ENCODE results near the gene GNAI3. TPM values are rescaled to one million over a fixed set of nuclear protein-coding genes. Genes with fewer than 3 reads are reported as not detected.

GNAI3 gene
- total RNA-seq, 4 donors from 2014 or later, result 8.2 to 15.1 (median 11.6) TPM

- Histone ChIP-seq H3K4me1 (peaks cover 0 to 15% (median 7%) of the 10 kb centered on the region in 3 donors), H3K27ac (no peak overlapping the region), H3K4me3 (peak overlapping the region in 1 of 4 donors; percentile 29), H3K27me3 (no peaks in the 10 kb centered on the region), H3K9me3 (no peaks in the 10 kb centered on the region), H3K36me3 (no peaks in the 10 kb centered on the region)
- intact Hi-C loops (cut with DNase I), result loop anchor here (5.0 kb wide), 2 partner anchors 129 to 339 kb away; partner anchors contain the start of gene AHCYL1
- 67 to 76% methylated on average over 9 to 15 of the region's 32 CpGs for WGBS, 2 donors
- DNase-seq, result no peak
- TF ChIP-seq CTCF (IDR thresholded peaks at IDR 0.05) (peak; percentile 90 to 96 (median 92)), POLR2A (IDR thresholded peaks at IDR 0.05) (no peak)
Observed at GRCh38 chr1:109643385-109644230, 95.2 kb downstream of the GNAI3 start.

DNA sequence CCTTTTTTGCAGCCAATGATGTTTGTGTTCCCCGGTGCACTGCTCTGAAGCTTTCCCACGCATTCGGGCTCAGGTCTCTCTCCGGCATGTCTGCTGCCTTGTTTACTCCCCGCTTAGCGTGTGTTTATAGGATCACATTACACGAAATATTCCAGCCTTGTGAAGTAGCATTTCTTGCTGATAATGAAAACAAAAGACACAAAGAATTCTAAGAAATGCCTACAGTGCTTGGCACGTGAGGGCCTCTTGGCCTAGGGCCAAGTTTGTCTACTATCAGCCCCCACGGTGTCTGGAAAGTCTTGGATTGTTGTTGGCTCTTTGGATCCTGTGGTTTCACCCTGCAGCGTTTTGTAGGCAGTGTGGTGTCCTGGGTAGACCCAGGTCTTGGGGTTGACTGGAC lies 96.3 kb downstream of the GNAI3 start:
- Histone ChIP-seq H3K4me3 (no peak overlapping the region), H3K9me3 (no peaks in the 10 kb centered on the region), H3K27ac (no peak overlapping the region), H3K27me3 (no peaks in the 10 kb centered on the region), H3K4me1 (peaks cover 0 to 15% (median 7%) of the 10 kb centered on the region in 3 donors), H3K36me3 (no peaks in the 10 kb centered on the region)
- intact Hi-C loops (cut with DNase I), result loop anchor here (5.0 kb wide), 2 partner anchors 128 to 338 kb away; partner anchors contain the start of gene AHCYL1
- no CpG with 5 or more reads among the region's 10 CpGs for WGBS, 2 donors
- DNase-seq, result no peak
- TF ChIP-seq POLR2A (IDR thresholded peaks at IDR 0.05), result no peak
- TF ChIP-seq CTCF (IDR thresholded peaks at IDR 0.05), result no peak

DNA sequence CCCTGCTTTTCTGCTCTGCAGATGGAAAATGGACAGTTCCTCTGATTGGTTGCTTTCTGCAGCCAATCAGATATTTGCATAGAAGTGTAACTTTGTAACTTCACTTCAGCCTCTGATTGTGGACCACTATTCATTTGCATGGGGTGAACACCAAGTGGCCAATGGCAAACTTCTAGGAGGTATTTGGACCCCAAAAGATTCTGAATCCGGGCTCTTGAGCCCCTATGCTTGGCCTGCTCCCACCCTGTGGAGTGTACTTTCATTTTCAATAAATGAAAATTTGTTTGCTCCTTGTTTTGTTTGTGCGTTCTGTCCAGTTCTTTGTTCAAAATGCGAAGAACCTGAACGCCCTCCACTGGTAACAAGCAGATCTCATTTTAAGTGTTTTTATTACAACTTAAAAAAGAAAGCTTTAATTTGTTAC lies 101.1 kb downstream of the GNAI3 start:
- intact Hi-C loops (cut with DNase I), result no loop called here
- no peak overlapping the region for H3K27ac ChIP-seq
- TF ChIP-seq CTCF (IDR thresholded peaks at IDR 0.05), result peak in 3 of 6 experiments; percentile 4 to 10 (median 10)
- no peak for TF ChIP-seq POLR2A (IDR thresholded peaks at IDR 0.05)
- H3K4me1 ChIP-seq, result peaks cover 0 to 11% (median under 1%) of the 10 kb centered on the region in 3 donors
- no peak for DNase-seq
- no peaks in the 10 kb centered on the region for H3K36me3 ChIP-seq
- no peaks in the 10 kb centered on the region for H3K27me3 ChIP-seq
- peak overlapping the region in 2 of 4 donors; percentile 15 to 43 for H3K4me3 ChIP-seq
- WGBS, 2 donors, result 50 to 68% methylated on average over 4 of the region's 4 CpGs
- H3K9me3 ChIP-seq, result no peaks in the 10 kb centered on the region

GRCh38 chr1:109650609-109651008 lies 102.2 kb downstream of the GNAI3 start:
- H3K4me1 ChIP-seq, result peaks cover 0 to 22% (median 11%) of the 10 kb centered on the region in 3 donors
- 81 to 83% methylated on average over 3 of the region's 3 CpGs for WGBS, 2 donors
- no peak overlapping the region for H3K4me3 ChIP-seq
- intact Hi-C loops (cut with DNase I), result no loop called here
- H3K27me3 ChIP-seq, result no peaks in the 10 kb centered on the region
- no peak for TF ChIP-seq CTCF (IDR thresholded peaks at IDR 0.05)
- no peak for TF ChIP-seq POLR2A (IDR thresholded peaks at IDR 0.05)
- H3K27ac ChIP-seq, result no peak overlapping the region
- H3K9me3 ChIP-seq, result no peaks in the 10 kb centered on the region
- no peak for DNase-seq
- H3K36me3 ChIP-seq, result no peaks in the 10 kb centered on the region

GRCh38 chr1:109652402-109652801 lies 104.0 kb downstream of the GNAI3 start:
- H3K27ac ChIP-seq, result no peak overlapping the region
- H3K9me3 ChIP-seq, result no peaks in the 10 kb centered on the region
- H3K4me3 ChIP-seq, result no peak overlapping the region
- DNase-seq, result no peak
- no peaks in the 10 kb centered on the region for H3K36me3 ChIP-seq
- H3K4me1 ChIP-seq, result peaks cover 0 to 36% (median 16%) of the 10 kb centered on the region in 3 donors
- WGBS, 2 donors, result 66 to 74% methylated on average over 2 of the region's 2 CpGs
- intact Hi-C loops (cut with DNase I), result no loop called here
- TF ChIP-seq CTCF (IDR thresholded peaks at IDR 0.05) (no peak), POLR2A (IDR thresholded peaks at IDR 0.05) (no peak)
- H3K27me3 ChIP-seq, result no peaks in the 10 kb centered on the region
